Upper lobe of right lung (tissue), 1 donor: Measurements from ENCODE around the gene TFEC. TPM values are rescaled to one million over a fixed set of nuclear protein-coding genes. Genes with fewer than 3 reads are reported as not detected.

ENCODE experiments used
- ATAC-seq: fragments of 200-7000 bp; cut with Tn5 transposase; one replicate; pipeline ENCODE4 v1.9.1; 2020; ENCODE audit warnings: mild to moderate bottlenecking, moderate library complexity
- DNase-seq: peaks from one replicate; pipeline ENCODE4 v3.0.0-alpha.2; 2020
- H3K27ac ChIP-seq: fragments of 200-600 bp; one replicate; pipeline ENCODE4 v1.8.0; 2022
- H3K27me3 ChIP-seq: fragments of 200-600 bp; one replicate; pipeline ENCODE4 v1.8.0; 2022; ENCODE audit warnings: mild to moderate bottlenecking
- H3K36me3 ChIP-seq: fragments of 200-600 bp; one replicate; pipeline ENCODE4 v1.8.0; 2022
- H3K4me1 ChIP-seq: fragments of 200-600 bp; one replicate; pipeline ENCODE4 v1.8.0; 2022
- H3K4me3 ChIP-seq: fragments of 200-600 bp; one replicate; pipeline ENCODE4 v1.8.0; 2022; ENCODE audit warnings: mild to moderate bottlenecking
- H3K9me3 ChIP-seq: fragments of 200-600 bp; one replicate; pipeline ENCODE4 v1.8.0; 2022
- CTCF ChIP-seq: fragments of 200-600 bp; IDR thresholded peaks from one replicate; pipeline ENCODE4 v1.8.0; 2022; ENCODE audit warnings: antibody characterized with exemption
- intact Hi-C: fragments of 100-400 bp; cut with DNase I; formaldehyde crosslinking; loops from one replicate; pipeline ENCODE4 v1.11.0; 2022
- total RNA-seq: library from RNA; stranded (reverse); fragmentation: NEBNext Ultra II Directional; extraction: Animal tissue kit (Norgen Biotek cat#: 25700); gene quantifications from one replicate; pipeline ENCODE4 v1.2.1, GENCODE V29; 2021
- donor health status: DM: no; HTN: yes; CAD: no; lungs with severe emphysema.

The TFEC gene
- total RNA-seq, 1 donor from 2014 or later: 29.8 TPM

DNA sequence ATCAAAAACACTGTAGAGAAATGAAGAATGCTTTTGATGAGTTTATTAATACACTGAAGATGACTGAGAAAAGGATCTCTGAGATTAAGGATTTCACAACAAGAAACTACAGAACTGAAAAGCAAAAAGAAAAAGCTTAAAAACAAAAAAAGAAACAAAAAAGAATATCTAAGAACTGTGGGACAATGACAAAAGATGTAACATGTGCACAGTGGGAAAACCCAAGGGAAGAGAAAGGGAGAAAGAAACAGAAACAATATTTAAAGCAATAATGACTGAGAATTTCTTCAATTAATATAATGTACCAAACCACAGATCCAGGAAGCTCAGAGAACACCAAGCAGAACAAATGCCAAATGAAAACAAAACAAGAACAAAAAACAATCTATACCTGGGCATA lies 42.2 kb downstream of the TFEC start:
- Histone ChIP-seq H3K27ac (no peak overlapping the region), H3K9me3 (no peaks in the 10 kb centered on the region), H3K4me1 (no peaks in the 10 kb centered on the region), H3K27me3 (no peaks in the 10 kb centered on the region), H3K36me3 (no peaks in the 10 kb centered on the region), H3K4me3 (no peak overlapping the region)
- ATAC-seq (no peak), DNase-seq (no peak)
- intact Hi-C loops: no loop called here
- TF ChIP-seq CTCF: no peak

DNA sequence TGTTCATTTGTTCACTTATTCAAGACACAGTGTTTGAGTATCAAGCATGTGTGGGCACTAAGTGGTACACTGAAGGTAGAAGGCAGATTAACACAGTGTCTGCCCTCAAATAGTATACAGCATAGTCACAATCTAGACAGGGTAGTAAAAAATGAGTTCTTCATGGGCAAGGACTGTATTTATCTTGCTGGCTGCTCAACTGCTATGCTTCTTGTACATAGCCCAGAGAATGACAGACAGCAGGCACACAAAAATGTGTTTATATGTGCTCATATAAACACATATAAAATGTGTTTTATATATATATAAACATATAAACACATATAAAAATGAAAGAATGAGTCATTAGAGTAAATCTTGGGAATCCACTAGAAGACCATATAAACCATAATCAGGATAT lies 43.1 kb downstream of the TFEC start:
- TF ChIP-seq CTCF: no peak
- intact Hi-C loops: no loop called here
- DNase-seq (no peak), ATAC-seq (no peak)
- Histone ChIP-seq H3K9me3 (no peaks in the 10 kb centered on the region), H3K4me1 (no peaks in the 10 kb centered on the region), H3K27ac (no peak overlapping the region), H3K27me3 (no peaks in the 10 kb centered on the region), H3K4me3 (no peak overlapping the region), H3K36me3 (no peaks in the 10 kb centered on the region)

- no peaks in the 10 kb centered on the region for H3K36me3 ChIP-seq
- no peaks in the 10 kb centered on the region for H3K4me1 ChIP-seq
Observed at GRCh38 chr7:115984105-115984504, 46.5 kb downstream of the TFEC start.

DNA sequence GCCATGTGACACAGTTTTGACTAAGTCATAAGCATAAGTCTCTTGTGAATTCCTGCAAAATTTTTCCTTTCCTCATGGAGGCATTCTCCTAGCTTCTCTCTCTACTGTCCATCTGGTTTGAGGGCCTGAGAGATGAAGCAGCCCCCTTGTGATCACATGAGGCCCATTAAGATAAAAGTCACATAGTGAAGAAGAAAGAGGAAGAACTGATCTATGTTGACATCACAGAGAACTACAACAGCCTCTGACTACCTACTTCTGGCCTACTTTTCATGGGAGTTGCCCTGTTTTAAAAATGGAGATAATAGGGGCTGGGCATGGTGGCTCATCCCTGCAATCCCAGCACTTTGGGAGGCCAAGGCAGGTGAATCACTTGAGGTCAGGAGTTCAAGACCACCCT lies 50.4 kb downstream of the TFEC start:
- Histone ChIP-seq H3K4me1 (no peaks in the 10 kb centered on the region), H3K36me3 (no peaks in the 10 kb centered on the region), H3K27ac (no peak overlapping the region), H3K9me3 (no peaks in the 10 kb centered on the region), H3K4me3 (no peak overlapping the region), H3K27me3 (no peaks in the 10 kb centered on the region)
- intact Hi-C loops: no loop called here
- DNase-seq (no peak), ATAC-seq (peak; percentile 71)
- TF ChIP-seq CTCF: no peak

More at GRCh38 chr7:115984105-115984504, 46.5 kb downstream of the TFEC start:
- no peak for TF ChIP-seq CTCF
- Histone ChIP-seq H3K27ac (no peak overlapping the region), H3K9me3 (no peaks in the 10 kb centered on the region), H3K4me3 (no peak overlapping the region), H3K27me3 (no peaks in the 10 kb centered on the region)
- no peak for ATAC-seq
- intact Hi-C loops: no loop called here
- no peak for DNase-seq

GRCh38 chr7:115976651-115977050 lies 53.9 kb downstream of the TFEC start:
- intact Hi-C loops: no loop called here
- Histone ChIP-seq H3K9me3 (no peaks in the 10 kb centered on the region), H3K27ac (no peak overlapping the region), H3K27me3 (no peaks in the 10 kb centered on the region), H3K36me3 (no peaks in the 10 kb centered on the region), H3K4me1 (no peaks in the 10 kb centered on the region), H3K4me3 (no peak overlapping the region)
- no peak for TF ChIP-seq CTCF
- DNase-seq (no peak), ATAC-seq (no peak)

- Histone ChIP-seq H3K4me1 (no peaks in the 10 kb centered on the region), H3K27ac (no peak overlapping the region), H3K9me3 (no peaks in the 10 kb centered on the region), H3K27me3 (no peaks in the 10 kb centered on the region), H3K4me3 (no peak overlapping the region), H3K36me3 (no peaks in the 10 kb centered on the region)
- no peak for ATAC-seq
- no peak for TF ChIP-seq CTCF
- intact Hi-C loops: no loop called here
- no peak for DNase-seq
Observed at GRCh38 chr7:115975766-115976165, 54.8 kb downstream of the TFEC start.
